ENCODE data around the gene TFG.

Gene TFG

GRCh38 chr3:100777271-100777670, 68.0 kb downstream of the TFG start:
- in situ Hi-C loops (cut with HindIII; ENCODE audit: low pct_ligation_motif_present, low sequenced_read_pairs): no loop called here
- DNase-seq: no peak

GRCh38 chr3:100779480-100779879, 70.2 kb downstream of the TFG start:
- no peak overlapping the region for H3K4me3 ChIP-seq (ENCODE audit: low read depth, low read length)
- no peak overlapping the region for H3K27ac ChIP-seq
- in situ Hi-C loops (cut with HindIII; ENCODE audit: low pct_ligation_motif_present, low sequenced_read_pairs): no loop called here

More at GRCh38 chr3:100777271-100777670, 68.0 kb downstream of the TFG start:
- no peaks in the 10 kb centered on the region for H3K27me3 ChIP-seq (replicated peaks)
- no peak overlapping the region for H3K4me3 ChIP-seq (ENCODE audit: low read depth, low read length)
- H3K36me3 ChIP-seq (replicated peaks): no peaks in the 10 kb centered on the region
- no peak for TF ChIP-seq CTCF (IDR thresholded peaks at IDR 0.05; ENCODE audit: low read depth, low read length, missing control alignments)
- no peak overlapping the region for H3K27ac ChIP-seq

GRCh38 chr3:100780071-100780622, 70.9 kb downstream of the TFG start:
- H3K27me3 ChIP-seq (replicated peaks): no peaks in the 10 kb centered on the region
- in situ Hi-C loops (cut with HindIII; ENCODE audit: low pct_ligation_motif_present, low sequenced_read_pairs): no loop called here
- TF ChIP-seq CTCF (IDR thresholded peaks at IDR 0.05; ENCODE audit: low read depth, low read length, missing control alignments): no peak
- DNase-seq: no peak
- no peak overlapping the region for H3K27ac ChIP-seq
- no peak overlapping the region for H3K4me3 ChIP-seq (ENCODE audit: low read depth, low read length)
- no peaks in the 10 kb centered on the region for H3K36me3 ChIP-seq (replicated peaks)

More at GRCh38 chr3:100779480-100779879, 70.2 kb downstream of the TFG start:
- Histone ChIP-seq H3K36me3 (replicated peaks) (no peaks in the 10 kb centered on the region), H3K27me3 (replicated peaks) (no peaks in the 10 kb centered on the region)
- no peak for TF ChIP-seq CTCF (IDR thresholded peaks at IDR 0.05; ENCODE audit: low read depth, low read length, missing control alignments)
- DNase-seq: no peak

GRCh38 chr3:100781301-100781700, 72.0 kb downstream of the TFG start:
- Histone ChIP-seq H3K4me3 (ENCODE audit: low read depth, low read length) (no peak overlapping the region), H3K27me3 (replicated peaks) (no peaks in the 10 kb centered on the region), H3K36me3 (replicated peaks) (no peaks in the 10 kb centered on the region), H3K27ac (no peak overlapping the region)
- in situ Hi-C loops (cut with HindIII; ENCODE audit: low pct_ligation_motif_present, low sequenced_read_pairs): no loop called here
- no peak for DNase-seq
- no peak for TF ChIP-seq CTCF (IDR thresholded peaks at IDR 0.05; ENCODE audit: low read depth, low read length, missing control alignments)

- Histone ChIP-seq H3K27me3 (replicated peaks) (no peaks in the 10 kb centered on the region), H3K4me3 (ENCODE audit: low read depth, low read length) (no peak overlapping the region), H3K27ac (no peak overlapping the region), H3K36me3 (replicated peaks) (no peaks in the 10 kb centered on the region)
- TF ChIP-seq CTCF (IDR thresholded peaks at IDR 0.05; ENCODE audit: low read depth, low read length, missing control alignments): no peak
- in situ Hi-C loops (cut with HindIII; ENCODE audit: low pct_ligation_motif_present, low sequenced_read_pairs): no loop called here
- no peak for DNase-seq
Observed at GRCh38 chr3:100782348-100782747, 73.1 kb downstream of the TFG start.

GRCh38 chr3:100782906-100783305, 73.6 kb downstream of the TFG start:
- no peaks in the 10 kb centered on the region for H3K36me3 ChIP-seq (replicated peaks)
- H3K27me3 ChIP-seq (replicated peaks): no peaks in the 10 kb centered on the region
- no peak for DNase-seq
- no peak for TF ChIP-seq CTCF (IDR thresholded peaks at IDR 0.05; ENCODE audit: low read depth, low read length, missing control alignments)
- no peak overlapping the region for H3K27ac ChIP-seq
- in situ Hi-C loops (cut with HindIII; ENCODE audit: low pct_ligation_motif_present, low sequenced_read_pairs): no loop called here
- H3K4me3 ChIP-seq (ENCODE audit: low read depth, low read length): no peak overlapping the region
